Smooth muscle cell (in vitro differentiated cells): ENCODE results near the gene ARHGAP26. TPM values are rescaled to one million over a fixed set of nuclear protein-coding genes. Genes with fewer than 3 reads are reported as not detected.

ENCODE experiments used
- DNase-seq: peaks from one replicate; lab custom pipeline; 2025; ENCODE audit not compliant: unreplicated experiment; lab: John Stamatoyannopoulos, UW
- H2AFZ ChIP-seq: fragments of 200-600 bp; sonication (generic); 2 replicates; pipeline ENCODE4 v1.6.0; 2016; ENCODE audit warnings: antibody characterized with exemption, low read depth, mild to moderate bottlenecking
- H3F3A ChIP-seq: fragments of 200-600 bp; sonication (generic); 2 replicates; pipeline ENCODE4 v1.6.0; 2017; ENCODE audit warnings: antibody characterized with exemption, low read depth
- H3K27ac ChIP-seq: fragments of 200-600 bp; sonication (generic); 2 replicates; pipeline ENCODE4 v1.5.1; 2016; ENCODE audit warnings: low read depth, mild to moderate bottlenecking
- H3K27me3 ChIP-seq: fragments of 200-600 bp; sonication (generic); 2 replicates; pipeline ENCODE4 v1.6.1; 2016; ENCODE audit warnings: low read depth, mild to moderate bottlenecking
- H3K36me3 ChIP-seq: fragments of 200-600 bp; sonication (generic); 2 replicates; pipeline ENCODE4 v1.5.1; 2016; ENCODE audit warnings: low read depth
- H3K4me1 ChIP-seq: fragments of 200-600 bp; sonication (generic); 2 replicates; pipeline ENCODE4 v1.5.1; 2016; ENCODE audit warnings: low read depth
- H3K4me2 ChIP-seq: fragments of 200-600 bp; sonication (generic); 2 replicates; pipeline ENCODE4 v1.6.0; 2016; ENCODE audit warnings: mild to moderate bottlenecking
- H3K4me3 ChIP-seq: fragments of 200-600 bp; sonication (generic); 2 replicates; pipeline ENCODE4 v1.5.1; 2016; ENCODE audit warnings: mild to moderate bottlenecking
- H3K79me2 ChIP-seq: fragments of 200-600 bp; sonication (generic); 2 replicates; pipeline ENCODE4 v1.6.0; 2016; ENCODE audit warnings: low read depth, mild to moderate bottlenecking
- H3K9ac ChIP-seq: fragments of 200-600 bp; sonication (generic); 2 replicates; pipeline ENCODE4 v1.6.0; 2016; ENCODE audit warnings: low read depth
- H3K9me3 ChIP-seq: fragments of 200-600 bp; sonication (generic); replicated peaks from 2 replicates; pipeline ENCODE4 v1.5.1; 2016; ENCODE audit warnings: low read depth
- H4K20me1 ChIP-seq: fragments of 200-600 bp; sonication (generic); 2 replicates; pipeline ENCODE4 v1.6.0; 2016; ENCODE audit warnings: low read depth
- WGBS: methylation state at CpG from one replicate; pipeline ENCODE4 v1.1.7; 2016; ENCODE audit warnings: low lambda C conversion rate; 5-methylcytosine and 5-hydroxymethylcytosine counted together
- polyA plus RNA-seq: library from polyadenylated mRNA; unstranded; fragments of >200 nt; fragmentation: Nextera tagmentation; extraction: Ambion mirVana; gene quantifications from 2 replicates; pipeline ENCODE4 v1.2.1, GENCODE V29; 2016
- total RNA-seq: library from RNA; depleted of rRNA; stranded (reverse); fragments of >200 nt; gene quantifications from 2 replicates; pipeline ENCODE4 v1.2.3, GENCODE V29; 2014
- TF ChIP-seq, protein P1 (sequence below): fragments of 200-600 bp; sonication (generic); IDR thresholded peaks from 2 replicates; pipeline ENCODE4 v1.5.1; 2017; ENCODE audit warnings: borderline replicate concordance, mild to moderate bottlenecking, antibody characterized with exemption; ENCODE audit not compliant: insufficient read depth, poor library complexity, severe bottlenecking

The ARHGAP26 gene
- total and polyA plus RNA-seq, 2 experiments from 2014 or later = 2.2 to 5.1 TPM

DNA sequence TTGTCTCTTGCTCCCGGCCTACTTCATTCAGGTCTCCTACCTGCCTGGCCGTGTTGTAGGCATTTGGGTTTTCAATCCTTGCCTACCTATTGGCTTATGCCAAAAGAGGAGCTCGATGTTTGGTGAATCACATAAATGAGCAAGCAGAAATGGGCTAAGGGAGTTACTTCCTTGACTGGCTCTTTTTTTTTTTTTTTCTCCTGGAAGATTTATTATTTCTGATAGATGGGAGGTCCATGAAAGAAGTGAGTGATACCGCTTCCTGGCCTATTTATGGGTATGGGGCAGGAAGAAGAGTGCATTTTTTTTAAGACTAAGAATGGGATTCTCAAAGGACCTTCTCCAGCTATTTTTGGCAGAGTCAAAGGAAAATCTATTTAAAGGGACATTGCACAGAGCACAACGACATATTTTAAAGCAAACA lies 294.1 kb downstream of the ARHGAP26 start:
- Histone ChIP-seq H3K4me1 (peaks cover 38% of the 10 kb centered on the region), H4K20me1 (no peaks in the 10 kb centered on the region), H3K9me3 (no peaks in the 10 kb centered on the region), H3K27ac (peak overlapping the region; percentile 90), H3K79me2 (no peaks in the 10 kb centered on the region), H3K36me3 (no peaks in the 10 kb centered on the region), H3K27me3 (no peaks in the 10 kb centered on the region), H3K9ac (peak overlapping the region; percentile 53), H3F3A (peaks cover 50% of the 10 kb centered on the region), H2AFZ (peak overlapping the region; percentile 22), H3K4me2 (peak overlapping the region; percentile 58), H3K4me3 (no peak overlapping the region)
- TF ChIP-seq, protein P1, sequence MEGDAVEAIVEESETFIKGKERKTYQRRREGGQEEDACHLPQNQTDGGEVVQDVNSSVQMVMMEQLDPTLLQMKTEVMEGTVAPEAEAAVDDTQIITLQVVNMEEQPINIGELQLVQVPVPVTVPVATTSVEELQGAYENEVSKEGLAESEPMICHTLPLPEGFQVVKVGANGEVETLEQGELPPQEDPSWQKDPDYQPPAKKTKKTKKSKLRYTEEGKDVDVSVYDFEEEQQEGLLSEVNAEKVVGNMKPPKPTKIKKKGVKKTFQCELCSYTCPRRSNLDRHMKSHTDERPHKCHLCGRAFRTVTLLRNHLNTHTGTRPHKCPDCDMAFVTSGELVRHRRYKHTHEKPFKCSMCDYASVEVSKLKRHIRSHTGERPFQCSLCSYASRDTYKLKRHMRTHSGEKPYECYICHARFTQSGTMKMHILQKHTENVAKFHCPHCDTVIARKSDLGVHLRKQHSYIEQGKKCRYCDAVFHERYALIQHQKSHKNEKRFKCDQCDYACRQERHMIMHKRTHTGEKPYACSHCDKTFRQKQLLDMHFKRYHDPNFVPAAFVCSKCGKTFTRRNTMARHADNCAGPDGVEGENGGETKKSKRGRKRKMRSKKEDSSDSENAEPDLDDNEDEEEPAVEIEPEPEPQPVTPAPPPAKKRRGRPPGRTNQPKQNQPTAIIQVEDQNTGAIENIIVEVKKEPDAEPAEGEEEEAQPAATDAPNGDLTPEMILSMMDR = no peak
- no peak for DNase-seq
- WGBS = 55% methylated on average over 5 of the region's 5 CpGs

DNA sequence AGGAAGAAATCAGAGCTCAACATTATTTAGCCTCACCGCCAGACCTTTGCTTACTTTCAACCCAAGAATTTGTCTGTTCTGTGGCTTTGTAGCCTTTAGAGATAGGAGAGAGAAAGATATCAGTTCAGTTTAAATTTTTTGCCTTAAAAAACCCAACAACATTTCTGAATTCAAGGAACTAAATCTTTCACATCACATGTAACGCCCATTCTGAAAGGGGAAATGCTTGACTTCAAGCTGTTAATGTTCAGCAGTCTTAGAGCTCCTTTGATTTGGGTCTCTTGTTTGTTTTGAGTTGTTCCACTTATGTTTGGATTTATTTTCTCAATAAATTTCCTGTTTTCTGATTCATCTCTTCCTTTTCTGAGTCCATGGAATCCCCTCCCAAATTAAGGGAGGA lies 294.5 kb downstream of the ARHGAP26 start:
- Histone ChIP-seq H2AFZ (peak overlapping the region; percentile 22), H3K4me2 (peak overlapping the region; percentile 58), H3K27me3 (no peaks in the 10 kb centered on the region), H4K20me1 (no peaks in the 10 kb centered on the region), H3K36me3 (no peaks in the 10 kb centered on the region), H3K9me3 (no peaks in the 10 kb centered on the region), H3K79me2 (no peaks in the 10 kb centered on the region), H3F3A (peaks cover 50% of the 10 kb centered on the region), H3K4me1 (peaks cover 36% of the 10 kb centered on the region), H3K27ac (peak overlapping the region; percentile 90), H3K9ac (peak overlapping the region; percentile 53), H3K4me3 (no peak overlapping the region)
- TF ChIP-seq, protein P1 = no peak
- no peak for DNase-seq
- 27% methylated on average over 2 of the region's 2 CpGs for WGBS

DNA sequence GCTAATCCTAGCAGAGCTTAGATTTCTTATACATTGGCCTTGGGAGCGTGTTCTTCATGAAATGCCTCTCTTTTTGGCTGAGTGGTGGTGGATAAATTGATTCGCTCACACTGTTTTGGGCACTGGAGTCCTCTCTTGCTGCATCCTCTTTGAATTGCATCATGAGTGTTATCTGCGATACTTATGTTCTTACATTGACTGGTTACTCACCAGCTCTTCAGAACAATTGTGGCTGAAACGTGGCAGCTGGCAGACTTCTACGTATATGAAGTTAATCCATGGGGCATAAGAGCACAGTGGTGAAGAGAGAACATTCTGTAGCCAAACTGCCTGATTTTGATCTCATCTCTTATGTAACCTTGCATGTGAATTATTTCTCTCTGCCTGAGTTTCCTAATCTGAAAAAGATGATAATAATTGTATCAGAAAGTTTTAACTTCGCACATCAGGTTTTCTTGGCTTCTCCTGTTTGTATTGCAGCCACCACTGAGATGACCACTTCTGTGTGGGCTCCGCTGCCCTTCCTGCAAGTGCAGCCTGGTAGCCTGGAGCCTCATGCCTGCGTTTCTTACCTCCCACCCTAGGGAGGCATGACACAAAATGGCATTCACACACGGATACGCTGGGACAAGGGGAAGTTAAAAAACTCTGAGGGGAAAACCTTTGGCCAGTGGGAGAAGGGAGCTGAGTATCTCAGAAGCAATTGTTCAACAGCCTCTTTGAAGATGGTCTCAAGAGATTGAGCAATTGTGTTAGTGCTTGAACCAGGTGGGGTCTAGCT lies 295.2 kb downstream of the ARHGAP26 start:
- Histone ChIP-seq H3F3A (peaks cover 49% of the 10 kb centered on the region), H4K20me1 (no peaks in the 10 kb centered on the region), H3K9me3 (no peaks in the 10 kb centered on the region), H3K27ac (peak overlapping the region; percentile 90), H3K9ac (peak overlapping the region; percentile 53), H3K27me3 (no peaks in the 10 kb centered on the region), H3K4me2 (peak overlapping the region; percentile 58), H3K36me3 (no peaks in the 10 kb centered on the region), H2AFZ (peak overlapping the region; percentile 22), H3K4me1 (peaks cover 30% of the 10 kb centered on the region), H3K4me3 (no peak overlapping the region), H3K79me2 (no peaks in the 10 kb centered on the region)
- DNase-seq = no peak
- WGBS = 57% methylated on average over 10 of the region's 10 CpGs
- TF ChIP-seq, protein P1 = no peak

DNA sequence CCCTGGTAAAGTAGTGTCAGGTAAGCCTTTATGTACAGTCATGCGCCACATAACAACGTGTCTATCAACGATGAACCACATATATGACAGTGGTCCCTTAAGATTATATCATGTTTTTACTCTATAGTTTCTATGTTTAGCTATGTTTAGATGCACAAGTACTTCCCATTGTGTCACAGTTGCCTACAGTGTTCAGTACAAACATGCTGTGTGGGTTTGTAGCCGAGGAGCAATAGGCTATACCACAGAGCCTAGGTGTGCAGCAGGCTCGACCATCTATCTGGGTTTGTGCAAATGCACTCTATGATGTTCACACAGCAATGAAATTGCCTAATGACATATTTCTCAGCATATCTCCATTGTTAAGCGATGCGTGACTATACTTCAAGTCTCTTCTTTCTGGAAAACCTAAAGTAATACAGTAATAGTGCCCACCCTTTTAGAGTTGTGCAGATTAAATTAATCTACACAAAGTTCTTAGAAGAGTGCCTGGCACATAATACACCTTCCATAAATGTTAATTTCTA lies 295.9 kb downstream of the ARHGAP26 start:
- Histone ChIP-seq H3K79me2 (no peaks in the 10 kb centered on the region), H3K36me3 (no peaks in the 10 kb centered on the region), H3K27me3 (no peaks in the 10 kb centered on the region), H3K4me3 (no peak overlapping the region), H3K27ac (peak overlapping the region; percentile 90), H3K4me1 (peaks cover 25% of the 10 kb centered on the region), H3K9me3 (no peaks in the 10 kb centered on the region), H3K4me2 (no peak overlapping the region), H2AFZ (no peak overlapping the region), H4K20me1 (no peaks in the 10 kb centered on the region), H3F3A (peaks cover 43% of the 10 kb centered on the region), H3K9ac (peak overlapping the region; percentile 53)
- no peak for DNase-seq
- TF ChIP-seq, protein P1 = no peak
- WGBS = 94% methylated on average over 7 of the region's 7 CpGs
